ENCODE measurements around the gene SORCS2.

Gene SORCS2

GRCh38 chr4:7356667-7357310 lies 164.5 kb downstream of the SORCS2 start:
- in situ Hi-C loops (cut with MboI; ENCODE audit: low pct_unique_long_range_greater_than_20kb, low sequenced_read_pairs, unreplicated experiment) = no loop called here
- DNase-seq (ENCODE audit: low spot score) = no peak
- no peak for TF ChIP-seq CTCF (IDR thresholded peaks at IDR 0.05; ENCODE audit: extremely low read depth, insufficient read depth, missing control alignments)

GRCh38 chr4:7357323-7357722 lies 165.0 kb downstream of the SORCS2 start:
- no peak for DNase-seq (ENCODE audit: low spot score)
- in situ Hi-C loops (cut with MboI; ENCODE audit: low pct_unique_long_range_greater_than_20kb, low sequenced_read_pairs, unreplicated experiment) = no loop called here
- TF ChIP-seq CTCF (IDR thresholded peaks at IDR 0.05; ENCODE audit: extremely low read depth, insufficient read depth, missing control alignments) = no peak

- no peak for TF ChIP-seq CTCF (IDR thresholded peaks at IDR 0.05; ENCODE audit: extremely low read depth, insufficient read depth, missing control alignments)
- DNase-seq (ENCODE audit: low spot score) = no peak
- in situ Hi-C loops (cut with MboI; ENCODE audit: low pct_unique_long_range_greater_than_20kb, low sequenced_read_pairs, unreplicated experiment) = no loop called here
Observed at GRCh38 chr4:7358100-7358735, 165.9 kb downstream of the SORCS2 start.

GRCh38 chr4:7359400-7360062 lies 167.2 kb downstream of the SORCS2 start:
- in situ Hi-C loops (cut with MboI; ENCODE audit: low pct_unique_long_range_greater_than_20kb, low sequenced_read_pairs, unreplicated experiment) = no loop called here
- no peak for TF ChIP-seq CTCF (IDR thresholded peaks at IDR 0.05; ENCODE audit: extremely low read depth, insufficient read depth, missing control alignments)
- no peak for DNase-seq (ENCODE audit: low spot score)

- no peak for TF ChIP-seq CTCF (IDR thresholded peaks at IDR 0.05; ENCODE audit: extremely low read depth, insufficient read depth, missing control alignments)
- in situ Hi-C loops (cut with MboI; ENCODE audit: low pct_unique_long_range_greater_than_20kb, low sequenced_read_pairs, unreplicated experiment) = no loop called here
- no peak for DNase-seq (ENCODE audit: low spot score)
Observed at GRCh38 chr4:7360806-7361205, 168.5 kb downstream of the SORCS2 start.

GRCh38 chr4:7361280-7361895 lies 169.1 kb downstream of the SORCS2 start:
- DNase-seq (ENCODE audit: low spot score) = no peak
- in situ Hi-C loops (cut with MboI; ENCODE audit: low pct_unique_long_range_greater_than_20kb, low sequenced_read_pairs, unreplicated experiment) = no loop called here
- TF ChIP-seq CTCF (IDR thresholded peaks at IDR 0.05; ENCODE audit: extremely low read depth, insufficient read depth, missing control alignments) = no peak
